ENCODE data around the gene CP.
"Not testable (repeated sequence)": the region's sequence is repeated elsewhere in the genome, so short reads cannot be mapped to it uniquely, and the experiment has no call there.

Gene CP

DNA sequence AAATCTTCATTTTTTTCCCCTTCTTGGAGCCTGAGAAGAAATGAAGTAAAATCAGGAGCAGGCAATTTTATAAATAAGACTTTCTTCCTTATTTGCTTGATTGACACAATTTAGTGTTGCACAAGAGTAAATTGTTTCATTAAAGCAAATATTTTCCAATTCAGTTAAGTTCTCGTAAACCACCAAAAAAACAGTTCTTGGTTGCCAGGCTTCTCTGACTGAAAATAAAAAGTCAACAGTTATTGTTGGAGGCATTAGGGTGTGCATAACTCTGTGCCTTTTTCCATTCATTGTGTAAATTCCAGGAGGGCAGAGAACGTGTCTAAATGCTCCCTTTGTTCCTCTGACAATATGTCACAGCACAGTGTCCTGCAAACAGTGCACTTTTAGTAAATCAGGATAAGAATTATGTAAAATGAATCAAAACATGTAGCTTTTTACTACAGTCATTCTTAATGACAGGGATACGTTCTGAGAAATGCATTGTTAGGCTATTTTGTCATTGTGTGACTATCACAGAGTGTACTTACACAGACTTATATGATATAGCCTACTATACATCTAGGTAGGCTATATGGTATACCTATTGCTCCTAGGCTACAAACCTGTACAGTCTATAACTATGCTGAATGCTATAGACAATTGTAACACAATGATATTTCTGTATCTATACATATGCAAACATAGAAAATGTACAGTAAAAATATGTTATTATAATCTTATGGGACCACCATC is at the start of gene CP:
CP (minus strand) TSS at position 47 of the 735 bp plus-strand sequence; CDS start at position 10, 37 bp downstream.
- no peak for DNase-seq (ENCODE audit: low read depth in 1 of 2, low spot score in 1 of 2)

DNA sequence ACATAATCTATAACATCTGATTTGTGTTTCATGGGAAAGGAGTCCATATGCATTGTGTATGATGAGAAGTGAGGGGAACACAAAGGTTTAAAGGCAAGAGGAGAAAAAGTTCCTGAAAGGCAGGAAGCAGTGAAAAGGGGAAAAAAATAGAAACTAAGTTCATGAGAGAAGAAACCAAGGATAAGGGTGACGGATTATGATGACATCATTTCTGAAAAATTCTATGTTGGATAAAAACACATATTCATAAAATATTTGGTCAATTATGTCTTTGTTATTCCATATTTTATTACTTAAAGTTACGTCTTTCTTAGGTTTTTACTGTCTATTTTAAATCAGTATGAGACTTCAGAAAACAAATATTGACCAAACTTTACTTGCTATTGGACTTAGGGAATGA is 48.6 kb upstream of the CP start:
- no peak for DNase-seq (ENCODE audit: low read depth in 1 of 2, low spot score in 1 of 2)

DNA sequence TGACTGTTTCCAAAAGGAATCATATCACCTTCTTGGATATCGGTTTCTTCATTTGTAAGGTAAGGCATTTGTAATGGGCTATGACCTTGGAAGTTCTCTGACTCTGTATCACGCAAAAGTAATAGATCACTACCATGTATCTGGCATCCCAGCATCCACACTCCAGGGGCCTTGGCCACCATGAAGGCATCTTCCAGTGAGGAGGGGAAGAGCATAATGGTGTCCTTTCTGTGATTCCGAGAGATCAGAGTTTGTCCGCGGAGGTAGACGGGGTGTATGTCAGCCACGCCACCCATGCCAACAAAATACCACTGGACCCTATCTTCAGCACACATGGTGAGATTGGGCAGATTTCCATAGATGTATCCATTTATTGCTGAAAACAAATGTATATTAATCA is 48.1 kb upstream of the CP start:
- DNase-seq (ENCODE audit: low read depth in 1 of 2, low spot score in 1 of 2): no peak

DNA sequence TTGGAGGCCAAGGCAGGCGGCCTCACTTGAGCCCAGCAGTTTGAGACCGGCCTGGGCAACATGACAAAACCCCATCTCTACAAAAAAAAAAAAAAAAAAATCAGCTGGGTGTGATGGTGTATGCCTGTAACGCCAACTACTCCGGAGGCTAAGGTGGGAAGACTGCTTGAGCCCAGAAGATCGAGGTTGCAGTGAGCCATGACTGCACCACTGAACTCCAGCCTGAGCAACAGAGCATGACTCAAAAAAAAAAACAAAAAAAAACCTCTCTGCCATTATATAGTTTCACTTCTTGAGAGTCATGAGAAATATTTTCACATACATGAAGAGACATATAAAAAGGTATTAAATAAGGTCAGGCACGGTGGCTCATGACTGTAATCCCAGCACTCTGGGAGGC is 45.9 kb upstream of the CP start:
- no peak for DNase-seq (ENCODE audit: low read depth in 1 of 2, low spot score in 1 of 2)

DNA sequence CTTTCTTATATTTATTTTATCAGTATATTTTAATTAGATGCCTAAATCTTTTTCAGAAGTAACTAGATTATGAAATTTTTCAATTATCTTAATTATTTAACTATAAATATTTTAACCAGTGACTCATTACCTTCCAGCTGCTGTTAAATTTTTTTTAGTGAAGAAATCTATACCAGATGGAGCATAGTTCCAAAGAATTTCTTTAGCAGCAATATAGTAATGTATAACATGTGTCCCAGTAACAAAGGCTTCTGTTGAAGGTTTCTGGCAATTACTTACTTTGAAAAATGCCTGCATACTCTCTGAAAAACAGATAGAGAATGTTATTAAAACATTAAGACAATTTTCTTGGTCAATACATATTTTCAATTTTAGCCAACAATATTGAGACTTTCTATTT is 45.1 kb upstream of the CP start:
- DNase-seq (ENCODE audit: low read depth in 1 of 2, low spot score in 1 of 2): no peak

DNA sequence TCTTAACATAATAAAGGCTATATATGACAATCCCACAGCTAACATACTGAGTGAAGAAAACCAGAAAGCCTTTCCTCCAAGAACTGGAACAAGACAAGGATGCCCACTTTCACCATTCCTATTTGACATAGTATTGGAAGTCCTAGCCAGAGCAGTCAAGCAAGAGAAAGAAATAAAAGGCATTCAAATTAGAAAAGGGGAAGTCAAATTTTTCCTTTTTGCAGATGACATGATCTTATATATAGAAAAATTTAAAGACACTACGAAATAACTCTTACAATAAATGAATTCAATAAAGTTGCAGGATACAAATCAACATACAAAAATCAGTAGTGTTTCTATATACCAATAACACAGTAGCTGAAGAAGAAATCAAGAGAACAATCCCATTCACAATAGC is 42.2 kb upstream of the CP start:
- no peak for DNase-seq (ENCODE audit: low read depth in 1 of 2, low spot score in 1 of 2)

DNA sequence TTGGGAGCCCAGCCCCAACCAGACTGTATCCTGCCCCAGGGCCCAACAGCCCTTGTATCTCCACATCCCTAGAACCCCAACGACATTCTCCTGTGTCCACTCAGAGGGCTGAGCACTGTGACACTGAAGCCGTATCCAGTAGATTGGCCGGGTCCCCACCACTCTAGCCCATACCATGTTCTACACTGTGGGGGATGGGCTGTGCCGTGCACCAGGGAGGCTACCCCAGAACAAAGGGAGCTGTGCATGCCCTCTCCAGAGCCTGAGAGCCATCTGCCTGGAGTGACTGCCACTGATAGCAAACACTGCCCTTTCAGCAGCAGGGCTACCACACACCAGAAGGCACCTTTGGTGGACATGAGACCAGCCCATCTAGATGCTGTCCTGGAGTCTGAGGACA is 37.1 kb upstream of the CP start:
- no peak for DNase-seq (ENCODE audit: low read depth in 1 of 2, low spot score in 1 of 2)

DNA sequence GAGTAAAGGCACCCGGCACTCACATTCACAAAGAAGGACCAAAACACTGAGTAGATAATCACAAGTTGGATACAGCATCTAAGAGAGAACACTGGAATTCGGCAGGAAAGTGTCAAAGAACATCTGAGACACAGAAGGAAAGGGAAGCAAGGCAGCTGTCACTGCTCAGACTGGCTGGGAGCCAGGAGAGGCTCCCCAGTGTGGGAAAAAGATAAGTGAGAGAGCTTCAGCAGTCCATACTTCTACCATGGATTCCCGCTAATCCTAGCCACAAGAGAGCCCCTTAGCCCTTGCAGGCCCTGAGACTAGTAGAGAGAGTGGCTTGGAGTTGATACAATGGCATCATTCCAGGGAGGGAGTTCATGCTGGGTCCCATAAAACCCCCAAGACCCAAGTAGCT is 36.7 kb upstream of the CP start:
- DNase-seq (ENCODE audit: low read depth in 1 of 2, low spot score in 1 of 2): no peak

DNA sequence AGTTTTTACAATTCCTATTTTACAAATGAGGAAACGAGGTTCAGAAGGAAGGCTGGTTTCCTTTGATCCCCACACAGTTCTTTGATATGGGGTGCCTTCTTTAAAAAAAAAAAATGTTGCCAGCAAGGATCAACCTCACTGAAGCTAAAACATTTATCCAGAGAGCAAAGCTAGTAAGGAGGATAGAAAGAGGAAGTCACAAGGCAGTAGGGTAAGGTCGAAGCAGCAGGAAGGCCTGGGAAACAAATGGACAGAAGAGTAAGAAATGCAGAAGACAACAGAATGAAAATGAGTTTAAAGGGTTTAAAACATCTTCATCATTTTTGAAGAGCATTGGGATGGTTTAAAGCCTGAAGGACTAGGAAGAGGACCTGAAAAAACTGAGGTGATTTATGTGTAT is 30.6 kb upstream of the CP start:
- DNase-seq (ENCODE audit: low read depth in 1 of 2, low spot score in 1 of 2): no peak

DNA sequence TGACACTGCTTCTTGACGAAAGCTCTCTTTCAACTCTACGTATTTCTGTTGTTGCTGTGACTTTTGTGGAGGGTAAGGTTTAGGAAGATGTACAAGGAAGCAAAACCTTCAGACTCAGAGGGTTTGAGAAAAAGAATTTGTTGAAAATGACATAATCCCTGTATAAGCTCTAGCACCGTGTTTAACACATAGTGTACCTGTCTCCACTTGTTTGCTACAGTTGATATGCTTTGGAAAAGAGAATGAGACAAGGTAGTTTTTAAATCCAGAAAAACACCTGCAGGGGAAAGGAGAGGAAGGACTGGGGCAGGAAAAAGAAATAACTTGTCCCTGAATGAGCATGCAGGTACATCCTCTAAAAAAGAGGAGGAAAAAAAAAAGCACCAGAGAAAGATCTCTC is 29.6 kb upstream of the CP start:
- no peak for DNase-seq (ENCODE audit: low read depth in 1 of 2, low spot score in 1 of 2)

DNA sequence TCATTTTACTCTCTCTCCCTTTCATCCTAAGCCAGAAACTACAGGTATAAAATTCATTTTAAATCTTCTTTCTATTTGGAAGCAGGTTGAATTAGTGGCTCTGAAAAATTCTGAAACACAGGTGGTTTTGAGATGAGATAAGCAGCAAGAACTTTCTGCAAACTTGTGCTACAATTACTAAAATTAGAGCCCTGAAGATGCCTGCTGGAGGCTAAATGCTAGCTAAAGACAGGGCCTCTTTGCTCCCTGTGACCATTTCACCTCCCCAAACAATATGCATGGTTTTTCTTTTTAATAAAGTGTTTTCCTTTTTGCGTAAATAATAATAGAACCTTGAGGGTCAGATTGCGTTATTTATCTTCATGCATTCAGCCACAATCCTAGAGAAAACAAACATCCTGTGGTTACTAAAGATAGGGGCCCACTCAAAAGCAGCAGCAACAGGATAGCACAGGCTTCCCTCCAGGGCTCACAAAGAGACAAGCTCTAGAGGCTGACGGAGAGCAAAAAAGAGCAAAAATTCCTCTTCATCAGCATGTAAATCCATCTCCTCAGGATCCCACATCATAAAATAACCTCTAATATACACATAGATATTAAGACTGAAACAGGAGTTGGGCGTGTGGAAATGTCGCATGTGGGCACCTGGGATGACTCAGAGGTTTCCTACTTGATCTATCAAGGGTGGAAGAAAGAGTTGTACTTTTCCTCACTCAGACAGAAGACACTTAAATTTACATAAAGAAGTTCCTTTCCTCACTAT is 26.5 kb upstream of the CP start:
- peak in 1 of 2 donors; percentile 37 for DNase-seq (ENCODE audit: low read depth in 1 of 2, low spot score in 1 of 2)

DNA sequence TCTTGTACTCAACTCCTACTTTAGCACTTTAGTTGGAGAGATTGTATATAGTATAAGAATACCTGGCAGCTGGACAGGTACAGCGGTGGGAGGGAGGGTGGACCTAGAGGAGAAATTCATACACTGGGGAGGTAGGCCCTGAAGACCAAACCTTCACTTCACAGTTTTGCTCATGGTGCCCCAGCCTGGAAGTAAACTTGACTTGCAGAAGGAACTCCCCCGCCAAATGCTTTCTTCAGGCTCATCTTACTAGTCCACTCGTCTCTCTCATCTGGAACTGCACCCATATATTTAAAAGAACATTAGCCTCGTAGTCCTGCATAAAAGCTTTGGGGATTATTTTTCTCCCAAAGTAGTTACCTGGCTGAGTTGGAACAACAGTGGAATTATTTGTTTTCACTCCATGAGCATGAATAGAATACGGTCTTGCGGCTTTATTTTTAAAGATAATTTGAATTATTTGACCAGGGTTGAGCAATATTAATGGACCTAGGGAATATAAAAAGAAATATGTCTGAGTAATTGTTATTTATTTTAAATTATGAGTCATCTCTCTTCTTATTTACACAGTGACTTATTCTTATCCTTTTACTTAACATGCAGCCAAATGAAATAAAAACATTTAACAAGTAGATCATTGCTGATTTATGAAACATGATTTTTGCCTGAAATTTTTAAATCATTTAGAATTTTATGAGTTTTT is 25.5 kb upstream of the CP start:
- no peak for DNase-seq (ENCODE audit: low read depth in 1 of 2, low spot score in 1 of 2)

DNA sequence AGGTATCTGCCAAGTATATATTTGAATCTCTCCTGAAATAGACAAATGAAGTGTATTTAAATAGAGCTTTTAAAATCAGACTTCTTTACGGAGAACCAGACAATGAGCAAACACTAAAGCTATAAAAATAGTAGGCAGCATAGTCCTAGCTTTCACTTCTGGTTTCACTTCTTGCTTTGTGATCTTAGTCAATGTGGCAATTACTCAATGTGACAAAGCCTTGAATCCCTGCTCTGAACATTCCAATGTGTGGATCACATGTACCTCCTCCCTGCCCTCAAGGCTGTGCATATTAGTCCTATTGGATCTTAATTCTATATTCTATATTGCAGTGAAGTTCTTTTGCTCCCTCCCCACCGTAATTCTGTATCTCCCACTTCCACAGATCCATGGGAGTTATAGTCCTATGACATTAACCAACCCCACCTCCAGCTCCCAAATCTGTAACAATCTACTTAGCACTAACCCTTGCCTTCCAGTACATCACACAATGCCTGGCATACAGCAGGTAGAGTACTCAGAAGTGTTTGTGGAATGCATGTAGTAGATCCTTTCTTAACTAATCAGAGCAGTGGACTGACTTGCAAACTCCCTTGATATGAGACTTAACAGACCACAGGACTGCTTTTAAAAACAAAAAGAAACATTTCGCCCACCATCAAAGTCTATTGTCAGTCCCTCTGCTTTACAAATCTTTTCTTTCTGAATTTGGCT is 24.3 kb upstream of the CP start:
- DNase-seq (ENCODE audit: low read depth in 1 of 2, low spot score in 1 of 2): no peak

DNA sequence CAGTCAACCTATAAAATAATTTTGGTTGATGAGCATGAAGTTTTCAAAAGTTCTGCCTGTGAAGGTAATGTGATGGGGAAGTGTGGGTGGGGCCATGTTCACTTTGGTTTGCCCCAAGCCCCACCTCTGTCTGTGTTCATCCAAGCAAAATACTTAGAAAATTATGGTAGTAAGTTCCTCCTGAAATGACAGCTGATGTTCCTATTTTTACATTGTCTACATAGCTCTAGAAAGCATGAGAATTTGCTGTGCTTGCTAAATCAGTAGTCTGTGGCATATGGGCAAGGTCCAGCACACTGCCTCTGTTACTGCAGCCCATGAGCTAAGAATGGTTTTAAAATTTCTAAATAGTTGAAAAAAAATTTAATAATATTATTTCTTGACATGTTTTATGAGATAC is 21.9 kb upstream of the CP start:
- no peak for DNase-seq (ENCODE audit: low read depth in 1 of 2, low spot score in 1 of 2)

DNA sequence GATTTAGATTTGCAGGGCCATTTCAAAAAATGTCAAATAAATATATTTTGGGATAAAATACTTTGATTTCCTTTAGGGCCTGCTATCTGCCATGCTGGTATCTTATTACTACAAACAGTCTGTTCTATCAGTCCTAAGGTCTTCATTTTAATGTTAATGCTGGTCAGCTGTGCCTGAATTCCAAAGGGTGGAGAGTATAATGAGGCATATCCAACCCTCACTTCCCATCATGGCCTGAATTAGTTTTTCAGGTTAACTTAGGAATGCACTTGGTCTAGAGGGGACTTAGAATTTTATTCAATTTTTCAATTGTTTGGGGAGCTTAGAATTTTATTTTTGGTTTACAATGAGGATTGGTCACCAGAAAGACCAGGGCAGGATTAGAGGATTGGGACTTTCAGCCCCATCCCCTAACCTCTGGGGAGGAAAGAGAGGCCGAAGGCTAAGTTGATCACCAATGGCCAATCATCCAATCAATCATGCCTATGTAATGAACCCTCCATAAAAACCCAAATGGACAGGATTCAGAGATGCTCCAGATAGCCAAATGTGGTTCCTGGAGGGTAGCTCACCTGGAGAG is 17.8 kb upstream of the CP start:
- no peak for DNase-seq (ENCODE audit: low read depth in 1 of 2, low spot score in 1 of 2)

DNA sequence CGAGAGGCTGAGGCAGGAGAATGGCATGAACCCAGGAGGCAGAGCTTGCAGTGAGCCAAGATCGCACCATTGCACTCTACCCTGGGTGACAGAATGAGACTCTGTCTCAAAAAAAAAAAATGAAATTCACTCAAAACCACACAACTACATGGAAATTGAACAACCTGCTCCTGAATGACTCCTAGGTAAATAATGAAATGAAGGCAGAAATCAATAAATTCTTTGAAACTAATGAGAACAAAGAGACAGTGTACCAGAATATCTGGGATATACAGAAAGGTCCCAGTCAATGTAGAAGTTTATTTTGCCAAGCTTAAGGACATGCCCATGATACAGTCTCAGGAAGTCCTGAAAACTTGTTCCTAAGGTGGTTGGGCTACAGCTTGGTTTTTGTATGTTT is 16.6 kb upstream of the CP start:
- not testable (repeated sequence) for DNase-seq (ENCODE audit: low read depth in 1 of 2, low spot score in 1 of 2)

DNA sequence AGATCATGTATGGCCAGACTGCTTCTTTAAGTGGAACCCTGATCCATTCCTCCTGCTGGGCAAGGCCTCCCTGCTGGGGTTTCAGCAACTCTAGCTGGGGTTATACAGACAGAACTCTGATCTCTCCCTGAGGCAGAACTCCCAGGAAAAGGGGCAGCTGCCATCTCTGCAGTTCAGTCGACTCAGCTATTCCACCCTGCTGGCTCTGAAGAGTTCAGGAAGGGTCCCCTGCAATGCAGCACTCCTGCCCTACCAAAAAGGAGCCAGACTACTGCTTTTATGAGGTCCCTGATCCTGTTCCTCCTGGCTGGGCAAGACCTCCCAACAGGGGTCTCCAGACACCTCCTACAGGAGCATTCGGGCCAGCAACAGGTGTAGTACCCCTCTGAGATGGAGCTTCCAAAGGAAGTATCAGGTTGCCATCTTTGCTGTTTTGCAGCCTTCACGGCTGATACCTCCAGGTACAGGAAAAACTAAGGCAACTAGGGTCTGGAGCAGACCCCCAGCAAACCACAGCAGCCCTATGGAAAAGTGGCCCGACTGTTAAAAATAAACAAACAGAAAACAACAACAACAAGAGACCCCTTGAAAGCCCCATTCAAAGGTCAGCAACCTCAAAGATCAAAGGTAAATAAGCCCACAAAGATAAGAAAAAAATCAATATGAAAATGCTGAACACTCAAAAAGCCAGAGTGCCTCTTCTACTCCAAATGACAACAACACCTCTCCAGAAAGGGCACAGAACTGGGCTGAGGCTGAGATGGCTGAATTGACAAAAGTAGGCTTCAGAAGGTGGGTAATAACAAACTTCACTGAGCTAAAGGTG is 14.2 kb upstream of the CP start:
- no peak for DNase-seq (ENCODE audit: low read depth in 1 of 2, low spot score in 1 of 2)

DNA sequence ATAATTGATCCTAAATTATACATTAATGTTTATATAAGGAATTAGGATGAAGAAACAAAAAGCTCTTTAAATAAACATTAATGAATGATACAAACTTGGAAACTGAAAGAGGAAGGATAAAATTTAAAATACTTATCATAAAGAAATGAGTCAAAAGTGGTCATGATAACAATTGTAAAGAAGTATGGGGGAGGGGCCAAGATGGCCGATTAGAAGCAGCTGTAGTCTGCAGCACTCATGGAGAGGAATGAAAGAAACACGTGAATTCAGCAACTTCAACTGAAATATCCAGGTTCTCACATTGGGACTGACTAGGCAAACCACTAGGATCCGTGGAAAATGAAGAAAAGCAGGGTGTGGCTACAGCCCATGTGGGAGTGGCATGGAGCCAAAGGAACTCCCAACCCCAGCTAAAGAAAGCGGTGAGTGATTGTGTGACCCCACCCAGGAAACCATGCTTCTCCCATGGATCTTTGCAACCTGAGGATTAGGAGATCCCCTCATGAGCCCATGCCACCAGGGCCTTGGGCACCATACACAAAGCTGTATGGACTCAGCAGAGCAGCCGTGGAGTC is 13.1 kb upstream of the CP start:
- DNase-seq (ENCODE audit: low read depth in 1 of 2, low spot score in 1 of 2): no peak

DNA sequence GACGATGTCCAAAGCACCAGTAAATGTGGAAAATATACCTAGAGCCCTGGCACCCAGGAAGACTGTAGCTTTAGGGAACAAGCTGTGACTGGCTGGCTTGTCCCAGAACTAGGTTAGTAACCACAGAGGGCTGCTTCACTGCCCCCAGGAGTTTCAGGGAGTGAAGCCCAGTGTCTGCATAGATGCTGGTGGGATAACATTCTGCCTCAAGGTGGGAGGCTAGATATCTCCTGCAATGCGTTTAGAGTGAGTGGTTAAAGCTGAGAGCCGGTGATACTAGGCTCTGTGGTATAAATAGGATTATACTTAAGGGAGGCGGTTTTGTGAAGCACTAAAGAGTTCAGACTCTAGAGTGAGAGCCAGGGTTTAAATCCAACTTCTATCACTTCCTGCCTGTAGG is 11.7 kb upstream of the CP start:
- DNase-seq (ENCODE audit: low read depth in 1 of 2, low spot score in 1 of 2): no peak

DNA sequence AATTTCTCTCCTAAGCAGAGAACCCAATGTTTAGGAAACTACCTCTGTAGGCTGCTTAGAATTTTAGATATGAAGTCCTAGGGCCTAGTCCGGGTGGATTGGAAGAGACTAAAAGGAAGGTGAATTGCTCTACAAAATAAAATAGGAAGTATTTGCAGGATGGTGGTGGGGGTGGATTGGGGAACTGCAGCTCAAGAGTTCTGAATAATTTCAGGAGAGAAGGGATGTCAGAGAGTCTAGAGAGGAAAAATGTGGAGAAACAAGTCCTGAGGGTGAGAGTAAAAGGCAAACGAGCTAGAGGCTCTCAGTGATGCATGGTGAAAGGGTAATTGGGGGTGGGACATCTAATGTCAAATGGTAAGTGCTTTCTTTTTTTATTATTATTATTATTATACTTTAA is 10.2 kb upstream of the CP start:
- DNase-seq (ENCODE audit: low read depth in 1 of 2, low spot score in 1 of 2): no peak

Measured in activated CD4-positive, alpha-beta T cell treated with anti-CD3 and anti-CD28 coated beads, Interleukin-2, amount 50 U/mL, for 24 hours (primary cell).